Activated CD4-positive, alpha-beta memory T cell treated with anti-CD3 and anti-CD28 coated beads, Interleukin-2, amount 10 ng/mL, durations not matched to agents 7 days and 5 days (primary cell): ENCODE results near the gene CALD1. TPM values are rescaled to one million over a fixed set of nuclear protein-coding genes. Genes with fewer than 3 reads are reported as not detected.
A peak's percentile ranks its signal among the peaks of the same experiment; 100 is the strongest.
"Not testable (repeated sequence)": the region's sequence is repeated elsewhere in the genome, so short reads cannot be mapped to it uniquely, and the experiment has no call there.

ENCODE experiments used
- CTCF ChIA-PET: fragments of 350-600 bp; sonication (Branson Sonifier 250); formaldehyde crosslinking; loops from one replicate; lab custom pipeline; 2021; ENCODE audit warnings: antibody characterized with exemption, inconsistent platforms; lab: Charles Lee
- POLR2A ChIA-PET: fragments of 350-600 bp; sonication (Branson Sonifier 250); formaldehyde crosslinking; loops from one replicate; lab custom pipeline; 2021; ENCODE audit warnings: antibody characterized with exemption; lab: Charles Lee
- DNase-seq: peaks from one replicate; pipeline ENCODE4 v3.0.0-alpha.2; 2020
- H3K27ac Mint-ChIP-seq: one replicate; pipeline ENCODE4 v1.8.0; 2021; ENCODE audit warnings: mild to moderate bottlenecking, mixed read lengths
- H3K27me3 Mint-ChIP-seq: one replicate; pipeline ENCODE4 v1.8.0; 2021; ENCODE audit warnings: mixed read lengths
- H3K36me3 Mint-ChIP-seq: one replicate; pipeline ENCODE4 v1.8.0; 2021; ENCODE audit warnings: low read depth, mixed read lengths
- H3K4me1 Mint-ChIP-seq: one replicate; pipeline ENCODE4 v1.8.0; 2021; ENCODE audit warnings: mixed read lengths
- H3K4me3 Mint-ChIP-seq: one replicate; pipeline ENCODE4 v1.8.0; 2021; ENCODE audit warnings: mild to moderate bottlenecking, mixed read lengths
- H3K9me3 Mint-ChIP-seq: one replicate; pipeline ENCODE4 v1.8.0; 2021; ENCODE audit warnings: mixed read lengths
- total RNA-seq, 2 experiments: library from RNA; stranded (reverse); gene quantifications; one replicate each; pipeline ENCODE4 v1.2.3, GENCODE V29; 2021

Gene CALD1
- total RNA-seq, 2 experiments from 2014 or later, result 0.38 to 0.63 TPM

DNA sequence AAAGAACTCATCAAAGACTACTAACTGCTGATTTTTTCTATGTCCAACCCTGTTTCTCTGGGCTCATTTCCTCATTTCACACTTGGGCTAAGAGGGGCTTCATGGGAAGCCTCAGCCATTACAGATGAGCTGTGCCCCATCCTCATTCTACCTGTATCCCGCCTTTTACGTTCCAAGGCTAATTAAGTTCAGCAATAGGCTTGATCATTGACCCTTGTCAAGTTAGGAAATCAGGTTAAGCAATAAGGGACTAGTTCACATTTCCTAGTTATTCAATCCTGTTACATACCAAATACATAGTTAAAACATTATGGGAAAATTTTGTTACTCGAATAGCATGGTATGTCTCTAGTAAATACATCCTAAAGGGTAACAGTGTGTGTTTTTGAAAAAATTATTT is 177.6 kb downstream of the CALD1 start:
- no peak overlapping the region for H3K27ac Mint-ChIP-seq
- ChIA-PET POLR2A (no interaction called here), CTCF (no interaction called here)
- no peaks in the 10 kb centered on the region for H3K36me3 Mint-ChIP-seq
- H3K27me3 Mint-ChIP-seq, result peaks cover 7% of the 10 kb centered on the region
- H3K4me3 Mint-ChIP-seq, result no peak overlapping the region
- no peaks in the 10 kb centered on the region for H3K9me3 Mint-ChIP-seq
- H3K4me1 Mint-ChIP-seq, result peaks cover 5% of the 10 kb centered on the region
- no peak for DNase-seq

DNA sequence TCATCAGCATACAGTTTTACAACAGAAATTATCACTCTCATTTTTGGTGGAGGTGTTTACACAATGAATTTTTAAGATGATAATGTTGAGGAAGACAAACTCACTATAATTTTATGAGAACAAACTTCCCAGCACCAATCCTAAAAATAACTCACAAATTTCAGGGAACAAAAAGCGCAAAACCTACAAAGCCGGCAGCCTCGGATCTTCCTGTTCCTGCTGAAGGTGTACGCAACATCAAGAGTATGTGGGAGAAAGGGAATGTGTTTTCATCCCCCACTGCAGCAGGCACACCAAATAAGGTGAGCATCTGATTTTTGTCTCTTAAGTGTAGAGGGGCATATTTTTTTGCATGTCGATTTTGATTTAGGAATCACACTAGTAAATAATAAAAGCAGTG is 180.4 kb downstream of the CALD1 start:
- H3K36me3 Mint-ChIP-seq, result no peaks in the 10 kb centered on the region
- H3K27me3 Mint-ChIP-seq, result peaks cover 12% of the 10 kb centered on the region
- ChIA-PET POLR2A (no interaction called here), CTCF (no interaction called here)
- no peak overlapping the region for H3K27ac Mint-ChIP-seq
- H3K4me3 Mint-ChIP-seq, result no peak overlapping the region
- H3K4me1 Mint-ChIP-seq, result no peaks in the 10 kb centered on the region
- H3K9me3 Mint-ChIP-seq, result no peaks in the 10 kb centered on the region
- DNase-seq, result no peak

DNA sequence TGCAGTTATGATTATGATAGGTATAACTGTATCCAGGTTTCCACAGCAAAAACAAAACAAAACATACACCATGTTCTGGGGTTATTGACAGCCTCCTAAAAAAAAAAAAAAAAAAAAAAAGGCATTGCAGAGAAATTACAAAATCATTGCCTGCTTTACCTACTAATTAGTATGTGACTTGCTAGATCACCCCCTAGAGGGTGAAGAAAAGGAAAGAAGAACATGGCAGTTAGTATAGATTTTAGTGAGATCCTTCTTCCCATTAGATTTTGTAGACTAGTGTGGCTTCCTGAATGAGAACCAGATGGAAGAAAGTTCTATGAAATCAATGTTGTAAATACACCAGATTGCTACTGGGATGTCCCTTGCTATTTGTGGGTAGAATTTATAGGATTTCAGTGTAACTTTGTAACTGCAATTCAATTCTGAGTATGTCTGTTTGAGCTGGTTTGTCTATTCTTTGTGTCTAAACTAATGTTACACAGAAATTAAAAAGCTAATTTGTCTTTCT is 182.9 kb downstream of the CALD1 start:
- no peaks in the 10 kb centered on the region for H3K4me1 Mint-ChIP-seq
- ChIA-PET POLR2A (no interaction called here), CTCF (interaction anchor here (0.9 kb wide), 1 partner anchor 9 kb away, joined by 3 read pairs; no protein-coding TSS in a partner anchor)
- no peak overlapping the region for H3K4me3 Mint-ChIP-seq
- H3K27me3 Mint-ChIP-seq, result peaks cover 13% of the 10 kb centered on the region
- no peak overlapping the region for H3K27ac Mint-ChIP-seq
- DNase-seq, result no peak
- no peaks in the 10 kb centered on the region for H3K36me3 Mint-ChIP-seq
- H3K9me3 Mint-ChIP-seq, result no peaks in the 10 kb centered on the region

DNA sequence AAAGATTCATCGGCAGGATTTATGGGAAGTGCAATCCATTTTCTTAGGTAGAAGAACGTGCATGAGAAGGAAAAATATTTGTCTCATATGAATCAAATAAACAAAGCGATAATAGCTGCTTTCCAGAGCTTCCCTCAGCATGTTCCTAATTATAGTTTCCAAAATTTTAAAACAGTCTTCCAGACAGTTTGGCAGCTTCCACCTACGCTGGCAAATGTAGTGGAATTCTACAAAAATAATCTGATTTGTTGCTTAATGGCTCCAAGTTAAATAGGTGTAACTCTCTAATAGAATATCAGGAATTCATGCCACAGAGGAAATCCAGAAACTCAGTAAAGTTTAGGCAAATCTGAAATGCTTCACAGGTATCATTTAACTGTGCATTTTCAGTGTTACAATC is 183.6 kb downstream of the CALD1 start:
- ChIA-PET CTCF (interaction anchor here (0.9 kb wide), 1 partner anchor 9 kb away, joined by 3 read pairs; no protein-coding TSS in a partner anchor), POLR2A (no interaction called here)
- no peak for DNase-seq
- H3K9me3 Mint-ChIP-seq, result no peaks in the 10 kb centered on the region
- no peaks in the 10 kb centered on the region for H3K4me1 Mint-ChIP-seq
- H3K27ac Mint-ChIP-seq, result no peak overlapping the region
- no peaks in the 10 kb centered on the region for H3K36me3 Mint-ChIP-seq
- no peak overlapping the region for H3K4me3 Mint-ChIP-seq
- peaks cover 17% of the 10 kb centered on the region for H3K27me3 Mint-ChIP-seq

DNA sequence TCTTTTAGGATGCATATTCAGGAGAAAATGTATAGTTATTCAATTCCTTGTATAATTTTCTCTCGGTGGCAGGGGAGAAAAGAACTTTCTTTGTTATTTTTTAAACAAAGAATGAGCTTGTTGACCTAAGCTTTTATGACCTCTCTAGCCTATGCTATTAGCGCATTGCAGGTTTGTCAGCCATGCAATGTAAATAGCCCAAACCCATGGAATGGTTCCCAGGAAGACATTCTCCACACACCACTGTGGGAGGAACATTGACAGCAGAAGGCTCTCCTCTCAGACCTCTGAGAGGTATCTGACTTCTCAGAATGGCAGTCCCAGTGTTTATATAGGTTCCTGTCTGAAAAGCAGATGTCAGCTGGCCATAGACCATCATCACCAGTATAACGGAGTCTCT is 187.3 kb downstream of the CALD1 start:
- Mint-ChIP-seq H3K27me3 (peaks cover 19% of the 10 kb centered on the region), H3K4me1 (no peaks in the 10 kb centered on the region), H3K9me3 (no peaks in the 10 kb centered on the region), H3K27ac (no peak overlapping the region), H3K4me3 (no peak overlapping the region), H3K36me3 (no peaks in the 10 kb centered on the region)
- DNase-seq, result no peak
- POLR2A ChIA-PET, result no interaction called here
- CTCF ChIA-PET, result interaction anchor here (1.0 kb wide), 1 partner anchor 12 kb away, joined by 3 read pairs; no protein-coding TSS in a partner anchor

DNA sequence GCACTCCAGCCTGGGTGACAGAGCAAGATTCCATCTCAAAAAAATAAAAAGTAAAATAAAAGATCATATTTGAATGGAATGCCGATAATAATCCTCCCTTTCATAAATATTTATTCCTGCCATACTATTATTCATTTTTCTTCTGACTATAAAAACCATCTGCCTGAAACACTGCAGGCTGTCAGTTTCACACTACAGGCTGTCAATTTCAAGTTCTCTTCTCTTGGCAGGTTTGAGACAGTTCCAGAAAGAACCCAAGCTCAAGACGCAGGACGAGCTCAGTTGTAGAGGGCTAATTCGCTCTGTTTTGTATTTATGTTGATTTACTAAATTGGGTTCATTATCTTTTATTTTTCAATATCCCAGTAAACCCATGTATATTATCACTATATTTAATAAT is 188.7 kb downstream of the CALD1 start:
- Mint-ChIP-seq H3K4me1 (no peaks in the 10 kb centered on the region), H3K36me3 (no peaks in the 10 kb centered on the region), H3K9me3 (no peaks in the 10 kb centered on the region), H3K27me3 (peaks cover 20% of the 10 kb centered on the region), H3K27ac (no peak overlapping the region), H3K4me3 (no peak overlapping the region)
- ChIA-PET POLR2A (no interaction called here), CTCF (interaction anchor here (0.5 to 1.2 kb wide), 2 partner anchors 18 to 328 kb away, joined by 3 to 6 read pairs; partner anchors contain the start of gene AGBL3)
- no peak for DNase-seq

DNA sequence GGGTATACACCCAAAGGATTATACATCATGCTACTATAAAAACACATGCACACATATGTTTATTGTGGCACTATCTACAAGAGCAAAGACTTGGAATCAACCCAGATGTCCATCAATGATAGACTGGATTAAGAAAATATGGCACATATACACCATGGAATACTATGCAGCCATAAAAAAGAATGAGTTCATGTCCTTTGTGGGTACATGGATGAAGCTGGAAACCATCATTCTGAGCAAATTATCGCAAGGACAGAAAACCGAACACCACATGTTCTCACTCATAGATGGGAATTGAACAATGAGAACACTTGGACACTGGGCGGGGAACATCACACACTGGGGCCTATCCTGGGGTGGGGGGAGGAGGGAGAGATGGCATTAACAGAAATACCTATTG is 202.2 kb downstream of the CALD1 start:
- H3K9me3 Mint-ChIP-seq, DNase-seq, H3K27me3 Mint-ChIP-seq, H3K36me3 Mint-ChIP-seq, H3K4me1 Mint-ChIP-seq, CTCF ChIA-PET, H3K4me3 Mint-ChIP-seq, POLR2A ChIA-PET, H3K27ac Mint-ChIP-seq: not testable (repeated sequence)

DNA sequence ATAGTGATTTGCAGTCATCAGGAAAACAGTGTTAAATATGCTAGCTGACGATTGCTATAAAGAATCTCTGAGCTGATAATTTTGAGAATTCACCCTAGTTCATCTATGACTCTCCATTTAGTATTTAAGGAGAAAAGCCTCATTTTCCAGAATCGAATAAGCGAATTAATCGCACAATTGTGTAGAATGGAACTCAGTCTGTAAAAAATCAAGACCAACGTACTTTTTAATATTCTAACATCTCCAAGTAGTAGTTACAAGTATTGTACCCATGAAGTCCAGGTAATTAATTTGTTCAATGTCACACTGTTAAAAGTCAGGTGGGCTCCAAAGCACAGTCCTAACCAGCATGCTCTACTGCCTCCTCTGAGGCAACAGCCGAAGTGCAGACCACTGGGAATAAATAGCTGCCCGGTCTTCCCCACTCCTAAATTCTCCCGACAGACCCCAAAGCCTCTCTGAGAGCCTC is 206.5 kb downstream of the CALD1 start:
- H3K27ac Mint-ChIP-seq, result peak overlapping the region; percentile 90
- CTCF ChIA-PET, result interaction anchor here (0.6 to 4.6 kb wide), 29 partner anchors 10 to 475 kb away, joined by 3 to 58 read pairs (median 4); partner anchors contain the start of genes CYREN, TMEM140 and WDR91
- H3K4me3 Mint-ChIP-seq, result peak overlapping the region; percentile 98
- peaks cover 14% of the 10 kb centered on the region for H3K36me3 Mint-ChIP-seq
- H3K9me3 Mint-ChIP-seq, result peaks cover 3% of the 10 kb centered on the region
- H3K27me3 Mint-ChIP-seq, result no peaks in the 10 kb centered on the region
- DNase-seq, result no peak
- POLR2A ChIA-PET, result interaction anchor here (0.7 to 4.3 kb wide), 10 partner anchors 10 to 1081 kb away, joined by 3 to 32 read pairs (median 4); partner anchors contain the start of genes BPGM, CYREN, TMEM140 and WDR91
- peaks cover 31% of the 10 kb centered on the region for H3K4me1 Mint-ChIP-seq

DNA sequence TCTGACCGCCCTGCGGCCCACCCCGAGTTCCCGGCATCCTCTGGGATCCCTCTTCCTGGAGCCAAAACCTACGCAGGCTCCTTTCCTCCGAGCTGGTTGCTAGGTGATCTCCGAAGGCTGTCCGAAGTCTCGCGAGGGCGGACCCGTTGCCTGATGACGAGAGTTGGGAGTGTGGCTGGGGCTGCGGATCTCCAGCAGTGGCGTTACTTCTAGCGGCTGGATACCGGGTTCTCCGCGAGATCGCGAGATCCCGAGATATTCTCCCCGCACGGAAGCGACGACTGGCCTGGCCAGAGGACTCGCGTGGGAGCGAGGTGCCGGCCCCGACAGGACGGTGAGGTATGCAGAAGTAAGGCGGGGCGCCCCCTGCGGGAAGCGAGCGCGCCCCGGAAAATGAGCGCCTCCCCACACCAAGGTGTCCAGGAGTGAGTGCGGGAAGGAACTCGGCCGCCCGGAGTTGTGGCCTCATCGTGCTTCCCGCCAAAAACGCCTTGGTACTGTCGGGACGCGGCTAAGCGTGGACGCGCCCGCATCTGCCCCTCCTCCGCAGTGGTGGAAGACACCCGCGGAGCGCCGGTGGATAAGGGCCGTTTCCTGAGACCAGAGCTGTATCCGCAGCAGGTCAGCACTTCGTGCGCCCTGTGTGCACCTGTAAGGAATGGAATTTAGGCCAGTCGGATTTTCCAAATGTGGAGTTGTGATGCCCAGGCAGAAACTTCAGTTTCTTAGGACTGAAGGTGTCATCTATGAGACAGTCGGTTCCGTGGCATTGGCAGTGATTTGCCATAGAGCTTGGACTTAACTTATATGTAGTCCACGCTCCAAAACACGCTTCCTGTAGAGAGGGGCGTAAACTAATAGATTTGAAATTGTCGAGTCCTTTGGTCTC is 207.2 kb downstream of the CALD1 start, which contains the start of gene AGBL3:
Gene AGBL3 (plus strand): TSS at position 146 of the 889 bp plus-strand sequence. CDS start 1,426 bp downstream, outside the sequence.
- no peaks in the 10 kb centered on the region for H3K27me3 Mint-ChIP-seq
- DNase-seq, result peak; percentile 94
- H3K4me1 Mint-ChIP-seq, result peaks cover 34% of the 10 kb centered on the region
- POLR2A ChIA-PET, result interaction anchor here (0.7 to 4.3 kb wide), 11 partner anchors 10 to 1081 kb away, joined by 3 to 32 read pairs (median 5); partner anchors contain the start of genes BPGM, CYREN, TMEM140 and WDR91
- H3K9me3 Mint-ChIP-seq, result peaks cover 3% of the 10 kb centered on the region
- peaks cover 21% of the 10 kb centered on the region for H3K36me3 Mint-ChIP-seq
- peak within 1 kb of the TSS; percentile 98 for H3K4me3 Mint-ChIP-seq
- H3K27ac Mint-ChIP-seq, result peak within 1 kb of the TSS; percentile 90
- CTCF ChIA-PET, result interaction anchor here (0.6 to 4.6 kb wide), 32 partner anchors 11 to 474 kb away, joined by 3 to 58 read pairs (median 4); partner anchors contain the start of genes CYREN, TMEM140 and WDR91

DNA sequence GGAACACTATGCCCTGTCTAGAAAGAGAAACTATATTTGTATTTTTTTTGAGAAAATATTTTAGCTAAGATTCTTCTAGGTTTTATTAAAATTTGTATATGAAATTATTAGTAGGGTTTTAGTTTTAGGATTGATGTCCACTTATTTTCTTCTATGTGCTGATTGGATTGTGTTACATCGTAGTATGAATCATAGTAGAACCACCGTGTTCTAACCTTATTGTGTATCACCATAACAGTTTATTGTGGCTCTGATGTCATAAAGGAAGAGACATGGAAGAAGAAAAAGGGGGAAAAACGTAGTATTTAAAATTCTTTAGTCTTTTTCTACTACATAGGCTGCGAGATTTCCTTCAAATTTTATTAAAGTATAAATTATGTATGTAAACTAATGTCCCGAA is 208.7 kb downstream of the CALD1 start:
- CTCF ChIA-PET, result interaction anchor here (1.5 to 4.6 kb wide), 5 partner anchors 109 to 222 kb away, joined by 4 to 58 read pairs (median 20); partner anchors contain the start of genes CYREN, TMEM140 and WDR91
- H3K9me3 Mint-ChIP-seq, result no peaks in the 10 kb centered on the region
- POLR2A ChIA-PET, result interaction anchor here (1.1 to 4.3 kb wide), 3 partner anchors 160 to 343 kb away, joined by 5 to 32 read pairs (median 11); partner anchors contain the start of genes BPGM and TMEM140
- peaks cover 23% of the 10 kb centered on the region for H3K36me3 Mint-ChIP-seq
- no peaks in the 10 kb centered on the region for H3K27me3 Mint-ChIP-seq
- peaks cover 42% of the 10 kb centered on the region for H3K4me1 Mint-ChIP-seq
- no peak for DNase-seq
- H3K4me3 Mint-ChIP-seq, result no peak overlapping the region
- no peak overlapping the region for H3K27ac Mint-ChIP-seq

DNA sequence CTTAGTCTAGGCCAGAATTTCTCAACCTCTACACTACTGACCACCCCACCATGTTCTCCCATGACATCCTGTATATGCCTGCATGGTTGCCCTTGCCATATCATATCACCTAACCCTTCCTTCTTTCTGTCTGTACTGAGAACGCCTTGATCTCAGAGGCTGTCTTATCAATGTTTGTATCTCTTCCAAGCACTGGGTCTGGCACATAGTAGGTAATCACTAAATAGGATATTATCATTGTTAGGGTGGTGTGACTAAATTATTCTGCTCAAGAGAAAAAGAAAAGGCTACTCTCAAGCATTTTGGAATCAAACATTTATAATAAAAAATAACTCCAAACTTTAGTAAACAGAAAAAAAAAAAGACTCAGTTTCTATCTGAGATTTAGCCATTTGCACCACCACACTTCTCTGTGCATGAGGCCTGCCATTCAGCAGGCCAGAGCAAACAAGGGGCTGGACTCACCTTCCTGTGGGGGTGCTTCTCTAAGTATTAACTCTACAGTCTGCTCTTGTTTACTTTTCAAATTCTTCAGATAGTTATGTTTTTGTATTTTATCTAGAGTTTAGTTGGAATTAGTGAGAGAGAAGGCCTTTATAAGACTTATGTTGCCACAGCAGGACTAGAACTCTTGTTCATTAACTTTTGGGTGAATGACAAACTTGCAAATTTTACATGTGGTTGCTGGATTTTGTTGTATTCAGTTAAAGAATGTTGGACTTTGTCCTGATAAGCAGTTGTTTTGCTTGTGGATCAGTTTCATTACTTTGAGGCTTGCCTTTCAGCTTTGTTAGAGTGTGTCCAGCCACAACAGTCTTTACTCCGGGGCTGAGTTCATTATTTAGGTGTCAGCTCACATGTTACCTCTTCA is 212.3 kb downstream of the CALD1 start:
- Mint-ChIP-seq H3K27ac (no peak overlapping the region), H3K9me3 (no peaks in the 10 kb centered on the region), H3K27me3 (no peaks in the 10 kb centered on the region), H3K36me3 (peaks cover 41% of the 10 kb centered on the region), H3K4me3 (no peak overlapping the region), H3K4me1 (peaks cover 34% of the 10 kb centered on the region)
- no peak for DNase-seq
- CTCF ChIA-PET, result no interaction called here
- POLR2A ChIA-PET, result interaction anchor here (1.3 to 2.0 kb wide), 2 partner anchors 156 to 177 kb away, joined by 5 read pairs; partner anchors contain the start of gene TMEM140

DNA sequence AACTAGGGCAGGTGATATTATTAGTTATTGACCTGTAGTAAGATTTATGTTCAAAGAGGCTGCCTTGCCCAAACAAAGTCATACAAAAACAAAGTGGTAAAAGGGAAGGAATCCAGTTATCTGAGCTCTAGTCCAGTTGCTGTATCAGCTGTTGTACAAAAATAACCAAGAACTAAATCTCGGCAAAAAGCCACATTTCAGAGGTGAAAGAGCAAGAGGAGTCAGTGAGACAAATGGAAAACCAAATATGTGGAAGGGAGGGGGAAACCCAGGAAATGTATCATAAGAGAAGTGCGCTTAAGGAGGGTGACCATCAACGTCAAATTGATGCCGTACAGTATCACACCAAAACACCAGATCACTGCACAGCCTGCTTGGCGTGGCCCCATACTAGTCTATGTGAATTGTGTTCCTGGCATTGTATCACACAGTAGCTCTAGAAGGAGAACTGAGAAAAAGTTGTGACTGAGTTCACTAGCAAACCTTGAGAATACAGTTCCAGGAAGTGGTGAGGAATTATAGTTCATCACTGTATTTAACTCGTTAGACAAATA is 213.3 kb downstream of the CALD1 start:
- H3K4me3 Mint-ChIP-seq, result no peak overlapping the region
- ChIA-PET POLR2A (interaction anchor here (1.2 to 2.0 kb wide), 3 partner anchors 9 to 176 kb away, joined by 4 to 5 read pairs (median 5); partner anchors contain the start of gene TMEM140), CTCF (no interaction called here)
- peaks cover 27% of the 10 kb centered on the region for H3K4me1 Mint-ChIP-seq
- H3K36me3 Mint-ChIP-seq, result peaks cover 42% of the 10 kb centered on the region
- H3K27me3 Mint-ChIP-seq, result no peaks in the 10 kb centered on the region
- H3K27ac Mint-ChIP-seq, result no peak overlapping the region
- H3K9me3 Mint-ChIP-seq, result no peaks in the 10 kb centered on the region
- DNase-seq, result no peak
